Umbilical cord (tissue), 2 donors: Measurements from ENCODE around the gene ITPR2. TPM values are rescaled to one million over a fixed set of nuclear protein-coding genes. Genes with fewer than 3 reads are reported as not detected.
"Not testable (repeated sequence)": the region's sequence is repeated elsewhere in the genome, so short reads cannot be mapped to it uniquely, and the experiment has no call there.

Experiments used
- DNase-seq: peaks from one replicate; pipeline ENCODE4 v3.0.0-alpha.2; 2015; ENCODE audit warnings: low spot score
- total RNA-seq: library from RNA; depleted of rRNA; stranded (reverse); fragments of >200 nt; gene quantifications from one replicate; pipeline ENCODE4 v1.2.3, GENCODE V29; 2014; ENCODE audit warnings: low replicate concordance; ENCODE audit not compliant: insufficient read depth

The ITPR2 gene
- total RNA-seq, 1 donor from 2014 or later, result 175 TPM

GRCh38 chr12:26791301-26791791, 41.6 kb downstream of the ITPR2 start:
- peak; percentile 57 for DNase-seq

- DNase-seq, result no peak
Observed at GRCh38 chr12:26790645-26790994, 42.4 kb downstream of the ITPR2 start.

- no peak for DNase-seq
Observed at GRCh38 chr12:26789731-26790644, 43.0 kb downstream of the ITPR2 start.

- DNase-seq, result peak; percentile 81
Observed at GRCh38 chr12:26786865-26787514, 46.0 kb downstream of the ITPR2 start.

GRCh38 chr12:26786491-26786864, 46.5 kb downstream of the ITPR2 start:
- no peak for DNase-seq

GRCh38 chr12:26783816-26784379, 49.1 kb downstream of the ITPR2 start:
- DNase-seq, result not testable (repeated sequence)

GRCh38 chr12:26783131-26783526, 49.9 kb downstream of the ITPR2 start:
- DNase-seq, result no peak

GRCh38 chr12:26782372-26783130, 50.4 kb downstream of the ITPR2 start:
- DNase-seq, result no peak

- DNase-seq, result not testable (repeated sequence)
Observed at GRCh38 chr12:26780656-26781055, 52.3 kb downstream of the ITPR2 start.

GRCh38 chr12:26778173-26778775, 54.7 kb downstream of the ITPR2 start:
- DNase-seq, result not testable (repeated sequence)

- DNase-seq, result no peak
Observed at GRCh38 chr12:26777236-26777635, 55.8 kb downstream of the ITPR2 start.

- DNase-seq, result not testable (repeated sequence)
Observed at GRCh38 chr12:26775991-26776390, 57.0 kb downstream of the ITPR2 start.

- no peak for DNase-seq
Observed at GRCh38 chr12:26773313-26774104, 59.5 kb downstream of the ITPR2 start.

- DNase-seq, result no peak
Observed at GRCh38 chr12:26771861-26772260, 61.1 kb downstream of the ITPR2 start.

- no peak for DNase-seq
Observed at GRCh38 chr12:26770239-26771070, 62.5 kb downstream of the ITPR2 start.

- no peak for DNase-seq
Observed at GRCh38 chr12:26769611-26770010, 63.4 kb downstream of the ITPR2 start.

- DNase-seq, result no peak
Observed at GRCh38 chr12:26768611-26769603, 64.1 kb downstream of the ITPR2 start.

GRCh38 chr12:26767865-26768264, 65.1 kb downstream of the ITPR2 start:
- DNase-seq, result no peak
